Activated CD4-positive, alpha-beta T cell treated with anti-CD3 and anti-CD28 coated beads, Interleukin-10, Interleukin-2, amounts not matched to agents 100 ng/mL and 50 ng/mL, durations not matched to agents 16 hours and 8 hours (primary cell): ENCODE measurements around the gene CMC1.
A peak's percentile ranks its signal among the peaks of the same experiment; 100 is the strongest.
"Not testable (repeated sequence)": the region's sequence is repeated elsewhere in the genome, so short reads cannot be mapped to it uniquely, and the experiment has no call there.

Source experiments
- DNase-seq: peaks from one replicate; pipeline ENCODE4 v3.0.0-alpha.2; 2020

CMC1 gene, protein sequence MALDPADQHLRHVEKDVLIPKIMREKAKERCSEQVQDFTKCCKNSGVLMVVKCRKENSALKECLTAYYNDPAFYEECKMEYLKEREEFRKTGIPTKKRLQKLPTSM

GRCh38 chr3:28241221-28242160 is at the start of gene CMC1:
TSS of gene CMC1 (plus strand) at chr3:28241619. CDS start at chr3:28241794, 175 bp downstream.
- DNase-seq: peak; percentile 97

- DNase-seq: no peak
These were observed 43.3 kb upstream of the CMC1 start for GRCh38 chr3:28198161-28198560.

DNA sequence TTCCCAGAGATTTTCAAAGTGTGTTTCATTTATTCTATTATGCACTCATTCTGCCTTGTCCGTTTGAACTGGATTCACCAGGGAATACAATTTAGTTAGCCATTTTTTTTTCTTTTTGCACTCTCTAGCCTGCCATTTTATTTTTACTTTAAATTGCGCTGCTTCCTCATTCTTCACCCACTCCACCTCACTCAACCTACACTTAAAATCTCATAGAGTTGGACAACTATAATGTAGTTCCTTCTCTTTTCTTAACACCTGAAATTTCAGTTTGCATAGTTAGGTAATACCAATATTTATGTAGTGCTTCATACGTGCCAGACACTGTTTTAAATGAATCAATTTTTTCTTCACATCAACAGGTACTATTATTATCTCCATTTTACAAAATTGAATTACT is 42.4 kb upstream of the CMC1 start:
- DNase-seq: no peak

DNA sequence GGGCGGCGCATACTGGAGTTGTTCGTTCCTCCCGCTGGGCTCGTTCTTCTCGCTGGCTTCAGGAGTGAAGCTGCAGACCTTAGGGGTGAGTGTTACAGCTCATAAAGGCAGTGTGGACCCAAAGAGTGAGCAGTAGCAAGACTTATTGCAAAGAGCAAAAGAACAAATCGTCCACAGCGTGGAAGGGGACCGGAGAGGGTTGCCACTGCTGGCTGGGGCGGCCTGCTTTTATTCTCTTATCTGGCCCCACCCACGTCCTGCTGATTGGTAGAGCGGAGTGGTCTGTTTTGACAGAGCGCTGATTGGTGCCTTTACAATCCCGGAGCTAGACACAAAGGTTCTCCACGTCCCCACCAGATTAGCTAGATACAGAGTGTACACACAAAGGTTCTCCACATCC is 41.8 kb upstream of the CMC1 start:
- not testable (repeated sequence) for DNase-seq

GRCh38 chr3:28200366-28200848 is 41.0 kb upstream of the CMC1 start:
- not testable (repeated sequence) for DNase-seq

DNA sequence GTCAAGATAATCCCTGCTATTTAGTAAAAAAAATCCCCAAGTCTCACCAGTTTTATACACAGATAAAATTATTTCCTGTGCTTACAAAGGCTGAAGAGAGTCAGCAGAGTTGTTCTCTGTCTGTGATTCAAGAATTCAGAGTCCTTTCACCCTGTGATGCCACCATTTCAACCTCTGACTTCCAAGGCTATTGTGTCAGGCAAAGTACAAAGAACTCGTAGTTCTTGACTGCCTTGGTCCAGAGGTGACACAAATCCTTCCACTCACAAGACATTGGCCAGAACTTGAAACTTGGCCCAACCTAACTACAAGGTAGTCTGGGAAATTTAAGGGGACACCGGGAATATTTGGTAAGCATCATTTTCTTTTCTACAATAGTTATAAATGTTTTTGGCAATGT is 34.9 kb upstream of the CMC1 start:
- DNase-seq: no peak

DNA sequence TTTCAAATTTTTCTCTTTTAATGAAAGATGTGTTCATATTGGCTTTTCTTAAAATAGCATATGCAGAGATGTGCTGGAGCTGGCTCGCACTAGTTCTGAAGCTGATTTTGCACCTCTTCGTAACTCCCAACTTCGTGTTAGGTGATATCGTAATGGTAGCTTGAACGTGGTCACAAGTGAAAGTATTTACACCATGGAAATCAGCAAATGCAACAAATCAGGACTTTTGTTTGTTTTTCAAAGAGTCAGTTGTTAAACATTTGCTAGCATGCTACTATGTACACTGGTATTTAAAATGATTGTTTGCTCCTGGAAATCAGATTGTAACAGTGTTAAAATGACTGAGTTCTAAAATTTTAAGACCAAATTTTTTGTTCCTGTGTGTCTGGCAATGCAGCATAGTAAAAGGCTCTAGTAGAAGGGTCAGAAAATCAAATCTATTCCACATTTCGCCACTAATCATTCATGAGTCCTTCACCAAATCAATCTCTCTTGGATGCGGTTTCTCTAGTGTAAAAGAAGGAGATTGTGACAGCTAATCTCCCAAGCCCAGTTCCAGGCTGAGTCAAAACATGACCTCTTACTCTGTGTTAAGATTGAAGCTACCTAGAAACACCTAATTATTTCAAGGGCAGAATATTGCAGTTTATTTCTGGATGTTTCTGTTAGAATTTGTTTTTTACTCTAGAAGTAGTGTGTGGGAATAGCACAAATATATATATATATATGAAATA is 34.3 kb upstream of the CMC1 start:
- DNase-seq: no peak

GRCh38 chr3:28210968-28211713 is 30.3 kb upstream of the CMC1 start:
- DNase-seq: no peak

DNA sequence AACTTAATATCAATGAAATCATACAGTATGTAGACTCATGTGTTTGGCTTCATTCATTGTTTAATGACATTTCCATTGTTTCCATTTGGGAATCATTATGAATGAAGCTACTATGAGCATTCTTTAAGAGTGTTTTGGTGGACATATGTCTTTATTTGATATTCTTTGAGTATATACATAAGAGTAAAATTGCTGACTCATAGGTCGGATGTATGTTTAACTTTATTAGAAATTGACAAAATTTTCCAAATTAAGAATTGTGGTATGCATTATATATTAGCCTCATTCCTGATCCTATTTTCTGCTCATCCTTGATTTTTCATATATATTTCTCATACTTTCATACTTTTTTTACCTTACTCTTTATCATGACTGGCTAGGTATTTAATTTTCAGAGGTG is 28.7 kb upstream of the CMC1 start:
- no peak for DNase-seq

DNA sequence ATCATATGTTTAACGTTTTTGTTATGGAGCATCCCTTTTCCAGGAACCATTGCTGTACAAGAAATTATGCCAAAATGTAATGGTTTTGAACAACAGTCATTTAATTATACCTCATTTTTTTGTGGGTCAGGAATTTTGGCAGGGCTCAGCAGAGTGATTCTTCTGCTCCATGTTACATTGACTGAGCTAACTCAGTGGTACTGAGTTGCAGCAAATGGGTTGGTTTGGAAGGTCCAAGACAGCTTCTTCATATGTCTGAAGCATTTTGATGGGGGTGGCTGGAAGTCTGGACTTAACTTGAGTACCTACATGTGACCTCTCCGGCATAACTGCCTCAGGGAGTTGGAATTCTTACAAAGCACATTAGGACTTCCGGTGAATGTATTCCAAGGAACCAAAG is 26.0 kb upstream of the CMC1 start:
- no peak for DNase-seq

DNA sequence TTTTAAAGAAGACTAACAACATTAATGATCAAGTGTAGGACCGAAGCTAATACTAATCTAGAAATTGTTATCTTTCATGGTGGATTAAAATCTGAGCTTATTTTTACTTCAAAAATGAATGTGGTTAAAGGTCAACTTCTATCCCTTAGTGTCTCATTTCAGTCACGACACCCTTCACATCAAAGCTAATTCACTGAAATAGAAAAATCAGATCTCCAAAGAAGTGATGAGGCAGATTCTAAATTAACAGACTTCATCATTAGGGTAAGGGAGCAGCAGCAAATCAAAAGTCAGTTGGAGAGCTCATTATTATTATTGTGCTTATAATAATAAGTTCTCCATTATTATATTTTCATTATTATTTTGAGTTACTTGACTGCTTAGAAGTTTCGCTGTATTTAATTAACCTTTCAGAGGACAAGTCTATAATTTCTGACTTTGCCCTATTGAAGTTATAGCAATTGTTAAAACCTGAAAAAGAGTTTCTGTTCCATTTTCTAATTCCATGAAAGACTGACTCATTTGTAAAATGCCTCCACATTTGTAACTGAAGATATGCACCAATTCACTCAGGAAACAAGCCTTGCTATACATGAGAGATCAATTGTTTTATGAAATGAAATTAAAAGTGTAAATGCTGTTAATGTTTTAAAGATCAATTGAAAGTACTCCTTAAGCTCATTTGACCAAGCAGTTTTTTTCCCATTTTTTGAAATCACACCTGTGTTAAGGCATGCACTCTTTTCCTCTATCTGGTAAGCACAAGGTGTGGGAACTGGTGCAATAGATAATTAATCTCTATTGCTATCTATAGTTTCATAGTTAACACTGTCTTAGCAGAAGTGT is 23.1 kb upstream of the CMC1 start:
- DNase-seq: peak; percentile 52

- peak; percentile 49 for DNase-seq
These were observed 22.6 kb upstream of the CMC1 start for GRCh38 chr3:28218917-28219198.

- no peak for DNase-seq
These were observed 17.0 kb upstream of the CMC1 start for GRCh38 chr3:28224430-28224829.

- no peak for DNase-seq
These were observed 15.4 kb upstream of the CMC1 start for GRCh38 chr3:28226020-28226419.

- DNase-seq: no peak
These were observed 12.8 kb upstream of the CMC1 start for GRCh38 chr3:28228623-28229022.

GRCh38 chr3:28232659-28233058 is 8.8 kb upstream of the CMC1 start:
- no peak for DNase-seq

DNA sequence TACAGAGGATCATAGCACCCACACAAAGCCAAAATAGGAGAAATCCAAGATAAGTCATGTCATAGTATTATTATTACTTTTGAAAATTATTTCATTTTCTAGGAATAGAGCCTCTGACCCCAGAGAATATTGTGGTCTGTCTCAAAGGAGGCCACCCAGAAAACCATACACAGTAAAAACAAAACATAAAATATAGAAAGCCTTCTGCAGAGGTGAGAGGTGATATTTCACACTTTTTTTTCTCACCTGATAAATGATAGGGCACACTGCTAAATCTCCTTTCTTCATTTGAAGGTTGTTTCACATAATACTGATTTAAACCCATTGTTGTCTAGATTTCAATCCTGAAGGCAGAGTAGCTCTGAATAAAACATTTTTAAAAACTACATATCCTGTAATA is 7.0 kb upstream of the CMC1 start:
- DNase-seq: no peak

DNA sequence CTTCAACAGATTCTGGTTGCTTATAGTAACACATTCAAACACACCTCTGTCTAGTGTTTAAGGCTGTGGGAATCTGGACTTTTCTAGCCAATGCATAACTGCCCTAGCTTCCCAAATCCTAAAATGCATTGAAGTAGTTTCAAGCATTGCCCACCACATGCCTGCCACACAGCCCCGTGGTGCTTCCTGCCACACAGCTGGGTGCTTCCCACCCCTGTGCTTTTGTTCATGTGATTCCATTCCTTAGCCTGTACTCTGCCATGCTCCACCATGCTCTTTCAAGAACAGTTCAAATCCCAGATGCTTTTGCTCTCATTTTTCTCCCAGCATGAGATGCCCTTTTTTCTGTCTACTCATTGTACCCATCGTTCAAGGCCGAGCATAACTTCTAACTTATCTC is 2.3 kb upstream of the CMC1 start:
- DNase-seq: no peak

GRCh38 chr3:28240441-28240840 is 978 bp upstream of the CMC1 start:
- DNase-seq: no peak

GRCh38 chr3:28242519-28242918 is 1.1 kb downstream of the CMC1 start:
- no peak for DNase-seq

GRCh38 chr3:28243424-28244106 is 2.1 kb downstream of the CMC1 start:
- peak; percentile 33 for DNase-seq

GRCh38 chr3:28244491-28244890 is 3.1 kb downstream of the CMC1 start:
- no peak for DNase-seq
